DMS153 treated with DMSO at 0.1 percent for 48 hours (cell line): Measurements from ENCODE around the gene LDLRAD3.
"Not testable (repeated sequence)": the region's sequence is repeated elsewhere in the genome, so short reads cannot be mapped to it uniquely, and the experiment has no call there.

Experiments
- DNase-seq: peaks from one replicate; lab custom pipeline; 2025; ENCODE audit not compliant: unreplicated experiment; lab: John Stamatoyannopoulos, UW

LDLRAD3 gene

GRCh38 chr11:35943713-35944502 is at the start of gene LDLRAD3:
Gene LDLRAD3 (plus strand): TSS chr11:35944062. CDS start chr11:35944099, 37 bp downstream.
- peak; percentile 56 for DNase-seq

GRCh38 chr11:35897019-35897418 is 46.8 kb upstream of the LDLRAD3 start:
- DNase-seq, result no peak

GRCh38 chr11:35902961-35903360 is 40.9 kb upstream of the LDLRAD3 start:
- no peak for DNase-seq

GRCh38 chr11:35905646-35906276 is 38.1 kb upstream of the LDLRAD3 start:
- no peak for DNase-seq

GRCh38 chr11:35906277-35906661 is 37.6 kb upstream of the LDLRAD3 start:
- no peak for DNase-seq

- no peak for DNase-seq
Observed at GRCh38 chr11:35906681-35907080, 37.2 kb upstream of the LDLRAD3 start.

- DNase-seq, result no peak
Observed at GRCh38 chr11:35907648-35908431, 36.0 kb upstream of the LDLRAD3 start.

- not testable (repeated sequence) for DNase-seq
Observed at GRCh38 chr11:35908432-35908771, 35.5 kb upstream of the LDLRAD3 start.

GRCh38 chr11:35909511-35910265 is 34.2 kb upstream of the LDLRAD3 start:
- DNase-seq, result no peak

- no peak for DNase-seq
Observed at GRCh38 chr11:35911013-35911412, 32.8 kb upstream of the LDLRAD3 start.

- no peak for DNase-seq
Observed at GRCh38 chr11:35911616-35912165, 32.2 kb upstream of the LDLRAD3 start.

GRCh38 chr11:35912436-35912835 is 31.4 kb upstream of the LDLRAD3 start:
- not testable (repeated sequence) for DNase-seq

GRCh38 chr11:35912883-35913624 is 30.8 kb upstream of the LDLRAD3 start:
- DNase-seq, result no peak

GRCh38 chr11:35914816-35915215 is 29.0 kb upstream of the LDLRAD3 start:
- DNase-seq, result no peak

GRCh38 chr11:35916270-35916669 is 27.6 kb upstream of the LDLRAD3 start:
- DNase-seq, result no peak

GRCh38 chr11:35917676-35918075 is 26.2 kb upstream of the LDLRAD3 start:
- DNase-seq, result no peak

- DNase-seq, result no peak
Observed at GRCh38 chr11:35918716-35919115, 25.1 kb upstream of the LDLRAD3 start.

GRCh38 chr11:35919244-35919643 is 24.6 kb upstream of the LDLRAD3 start:
- DNase-seq, result peak; percentile 77

GRCh38 chr11:35923452-35923851 is 20.4 kb upstream of the LDLRAD3 start:
- no peak for DNase-seq

GRCh38 chr11:35924811-35925210 is 19.1 kb upstream of the LDLRAD3 start:
- no peak for DNase-seq
